HG02759 (cell line): ENCODE results near the gene DDAH1.

Experiments used
- ATAC-seq: cut with Tn5 transposase; IDR thresholded peaks from one replicate; pipeline ENCODE4 v1.9.1; 2021; ENCODE audit warnings: mild to moderate bottlenecking, moderate library complexity; ENCODE audit not compliant: unreplicated experiment

DDAH1 gene

DNA sequence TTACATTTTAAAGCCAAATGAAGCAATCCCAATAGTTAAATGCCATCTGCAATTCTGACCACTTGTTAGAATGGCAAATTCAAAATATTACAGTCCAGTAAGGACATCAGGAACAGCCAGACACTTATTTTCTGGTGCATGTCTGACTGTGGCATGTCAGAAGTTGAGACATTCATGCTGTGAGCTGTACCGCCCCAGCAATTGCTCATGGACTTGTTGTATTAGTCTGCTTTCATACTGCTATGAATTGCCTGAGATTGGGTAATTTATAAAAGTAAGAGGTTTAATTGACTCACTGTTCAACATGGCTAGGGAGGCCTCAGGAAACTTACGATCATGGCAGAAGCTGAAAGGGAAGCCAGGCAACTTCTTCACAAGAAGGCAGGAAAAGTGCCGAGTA, 19.1 kb downstream of the DDAH1 start:
- ATAC-seq: no peak

DNA sequence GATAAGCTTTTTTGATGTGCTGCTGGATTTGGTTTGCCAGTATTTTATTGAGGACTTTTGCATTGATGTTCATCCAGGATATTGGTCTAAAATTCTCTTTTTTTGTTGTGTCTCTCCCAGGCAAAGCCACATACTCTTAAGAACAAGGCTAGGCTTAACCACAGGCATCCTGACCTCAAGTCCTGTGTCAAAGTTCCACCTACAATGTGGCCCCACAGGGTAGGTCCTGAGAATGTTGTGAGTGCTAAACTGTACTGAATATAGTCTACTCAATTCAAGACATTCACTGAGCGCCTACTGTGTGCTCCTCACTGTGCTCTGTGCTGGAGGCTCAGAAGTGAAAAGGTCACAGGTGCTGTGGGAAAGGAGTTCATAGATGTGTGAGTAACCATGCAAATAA, 20.6 kb downstream of the DDAH1 start:
- no peak for ATAC-seq

DNA sequence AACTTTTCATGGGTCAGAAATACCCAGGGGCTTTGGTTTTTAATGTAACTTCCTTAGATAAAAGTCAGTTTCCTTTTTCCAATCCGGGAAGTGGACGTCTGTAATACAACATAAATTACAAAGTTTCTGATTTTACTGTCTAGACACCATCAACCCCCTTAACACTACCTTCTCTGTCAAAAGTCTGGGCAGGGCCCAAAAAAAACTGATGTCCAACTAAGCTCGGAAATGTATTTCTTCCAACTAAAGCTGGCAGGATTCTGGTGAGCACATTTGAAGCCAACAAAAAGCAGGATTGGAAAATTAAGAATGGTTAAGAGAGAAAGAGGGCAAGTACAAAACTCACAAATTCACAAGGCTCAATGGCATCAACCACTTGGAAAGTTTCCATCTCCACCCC, 24.3 kb downstream of the DDAH1 start:
- no peak for ATAC-seq

DNA sequence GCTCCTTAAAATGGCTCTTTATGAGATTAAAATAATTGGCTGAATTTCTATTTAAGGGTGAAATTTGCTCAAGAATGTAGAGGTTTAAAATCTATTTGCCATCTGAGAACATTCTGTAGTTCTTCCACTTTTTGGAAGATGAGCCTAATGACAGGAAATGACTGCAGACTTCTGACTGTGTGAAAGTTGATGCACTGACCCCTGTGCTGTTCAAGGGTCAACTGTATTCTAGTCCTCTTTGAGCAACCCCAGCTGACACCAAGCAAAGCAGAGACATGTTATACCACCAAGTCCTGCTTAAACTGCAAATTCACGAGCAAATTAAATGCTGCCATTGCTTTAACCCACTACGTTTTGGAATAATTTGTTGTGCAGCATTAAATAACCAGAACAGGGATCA, 26.6 kb downstream of the DDAH1 start:
- ATAC-seq: no peak

DNA sequence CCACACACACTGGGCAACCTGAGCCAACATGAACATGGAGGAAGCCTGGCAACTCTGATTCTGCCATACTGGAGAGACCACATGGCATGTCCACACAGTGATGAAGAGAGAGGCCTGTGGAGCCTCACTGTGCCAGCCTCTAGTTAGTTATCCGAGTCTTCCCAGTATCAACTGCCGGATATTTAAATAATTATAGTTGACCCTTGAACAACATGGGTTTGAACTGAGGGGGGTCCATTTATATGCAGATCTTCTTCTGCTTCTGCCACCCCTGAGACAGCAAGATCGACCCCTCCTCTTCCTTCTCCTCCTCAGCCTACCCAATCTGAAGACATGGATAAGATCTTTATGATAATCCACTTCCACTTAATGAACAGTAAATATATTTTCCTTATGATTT, 27.8 kb downstream of the DDAH1 start:
- no peak for ATAC-seq

DNA sequence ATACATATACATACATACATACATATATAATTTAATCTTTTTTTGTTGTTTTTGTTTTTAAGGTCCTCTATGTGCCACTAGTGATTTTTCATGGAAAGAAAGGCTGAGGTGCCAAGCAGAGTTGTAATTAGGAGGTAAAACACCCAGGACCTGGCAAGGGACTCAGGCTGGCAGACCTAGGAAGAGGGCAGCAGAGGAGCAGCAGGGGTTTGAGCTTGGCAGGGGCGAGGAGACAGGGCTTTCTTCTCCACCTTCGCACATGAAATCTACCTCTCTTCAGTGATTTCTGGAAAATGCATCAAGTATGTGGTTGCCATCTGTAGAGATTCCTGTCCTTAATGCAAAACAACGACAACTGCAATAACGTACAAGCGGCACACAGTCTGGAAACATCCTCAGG, 31.9 kb downstream of the DDAH1 start:
- ATAC-seq: no peak

DNA sequence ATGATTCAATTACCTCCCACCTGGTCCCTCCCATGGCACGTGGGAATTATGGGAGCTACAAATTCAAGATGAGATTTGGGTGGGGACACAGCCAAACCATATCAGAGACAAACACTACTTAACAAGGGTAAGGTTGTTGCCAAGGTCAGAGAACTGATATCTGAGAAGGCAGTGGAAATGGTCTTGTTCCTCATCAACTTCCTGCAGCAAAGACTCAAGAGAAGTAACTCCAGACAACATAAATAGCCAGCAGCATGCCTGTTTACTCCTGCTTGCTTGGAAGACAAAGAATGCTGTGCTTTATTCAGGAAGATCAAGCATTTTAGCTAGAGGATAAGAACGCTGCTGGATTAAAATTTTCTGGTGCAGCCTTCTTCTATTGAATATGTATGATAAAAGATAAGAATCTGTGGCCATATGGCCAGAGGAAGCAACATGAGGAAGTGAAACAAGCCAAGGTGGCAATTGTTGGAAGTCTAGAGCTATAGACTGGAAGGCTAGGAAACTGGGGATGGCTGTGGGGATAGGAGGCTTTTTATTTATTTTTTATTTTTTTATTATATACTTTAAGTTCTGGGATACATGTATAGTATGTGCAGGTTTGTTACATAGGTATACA, 36.4 kb downstream of the DDAH1 start:
- ATAC-seq: no peak

DNA sequence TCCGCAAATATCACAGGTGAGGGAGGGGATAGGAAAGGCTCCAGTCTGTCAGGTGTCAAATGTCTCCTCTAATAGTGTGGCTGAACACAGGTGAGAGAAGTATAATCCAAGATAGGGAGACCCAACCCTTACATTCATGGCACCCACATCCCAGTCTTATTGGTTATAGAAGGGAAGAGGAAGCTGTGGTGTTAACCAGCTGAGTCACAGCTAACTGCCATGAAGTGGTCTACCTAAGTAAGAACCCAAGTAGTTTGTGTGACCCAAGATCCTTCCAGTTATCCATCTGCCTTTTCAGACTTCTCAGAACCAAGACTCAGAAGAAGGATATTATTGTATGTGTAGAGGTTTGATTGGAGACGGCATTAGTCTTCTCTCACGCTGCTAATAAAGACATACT, 37.1 kb downstream of the DDAH1 start:
- no peak for ATAC-seq

DNA sequence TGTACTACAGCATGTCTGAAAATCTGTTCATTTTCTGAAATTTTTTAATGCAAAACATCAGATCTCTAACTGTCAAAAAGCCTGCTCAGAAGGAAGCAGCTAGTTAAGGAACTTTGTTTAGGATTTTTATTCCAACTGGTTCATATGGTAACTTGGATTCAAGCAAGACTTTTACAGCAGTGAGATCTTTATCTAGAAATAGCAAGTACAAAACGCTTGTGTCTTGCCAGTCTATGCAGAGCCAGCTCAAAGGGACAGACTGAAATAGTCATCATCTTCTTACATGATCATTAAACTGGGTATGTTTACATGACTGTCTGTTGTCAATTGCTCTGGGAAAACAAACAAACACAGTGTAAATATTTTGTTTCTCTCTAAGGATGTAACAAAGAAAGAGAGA, 37.6 kb downstream of the DDAH1 start:
- no peak for ATAC-seq

DNA sequence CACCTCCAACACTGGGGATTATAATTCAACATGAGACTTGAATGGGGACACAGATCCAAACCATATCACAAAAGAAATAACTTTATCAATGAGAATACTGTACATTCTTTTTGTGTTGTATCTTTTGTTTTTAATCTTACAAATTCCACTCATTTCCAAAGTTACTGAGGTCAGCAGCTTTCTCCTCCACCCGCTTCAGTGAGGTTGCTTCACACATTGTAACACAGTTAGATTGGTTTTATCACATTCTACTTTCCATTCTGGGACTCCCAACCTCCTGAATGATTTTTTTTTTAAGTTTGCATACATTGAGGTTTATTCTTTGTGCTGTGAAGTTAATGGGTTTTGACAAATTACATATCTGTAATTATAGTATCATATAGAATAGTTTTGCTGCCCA, 43.8 kb downstream of the DDAH1 start:
- ATAC-seq: no peak

DNA sequence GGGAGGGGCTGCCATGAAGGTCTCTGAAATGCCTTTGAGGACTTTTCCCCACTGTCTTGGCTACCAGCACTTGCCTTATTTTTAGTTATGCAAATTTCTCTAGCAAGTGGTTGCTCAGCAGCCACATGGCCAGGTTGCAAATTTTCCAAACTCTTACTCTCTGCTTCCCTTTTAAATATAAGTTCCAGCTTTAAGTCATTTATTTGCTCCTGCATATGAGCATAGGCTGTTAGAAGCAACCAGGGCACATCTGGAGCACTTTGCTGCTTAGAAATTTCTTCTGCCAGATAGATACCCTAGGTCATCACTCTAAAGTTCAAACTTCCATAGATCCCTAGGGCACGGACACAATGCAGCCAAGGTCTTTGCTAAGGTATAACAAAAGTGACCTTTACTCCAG, 44.8 kb downstream of the DDAH1 start:
- no peak for ATAC-seq

DNA sequence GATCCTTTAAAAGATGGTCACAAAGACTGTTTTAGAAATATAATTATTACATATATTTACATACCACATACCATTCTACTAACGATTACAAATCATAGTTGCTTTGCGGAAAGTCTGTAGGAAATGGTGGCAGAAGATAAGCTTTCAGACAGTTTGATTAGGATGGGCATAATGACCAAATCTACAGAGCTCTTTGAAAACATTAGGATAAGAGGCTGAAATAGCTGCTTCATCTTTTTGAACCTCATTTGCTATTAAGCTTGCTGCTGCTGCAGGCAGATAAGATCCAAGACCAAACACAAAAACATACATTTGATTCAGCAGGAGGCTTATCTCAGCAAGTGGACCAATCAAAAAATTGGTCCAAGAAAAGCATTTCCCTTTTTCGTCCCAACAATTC, 47.1 kb downstream of the DDAH1 start:
- no peak for ATAC-seq

DNA sequence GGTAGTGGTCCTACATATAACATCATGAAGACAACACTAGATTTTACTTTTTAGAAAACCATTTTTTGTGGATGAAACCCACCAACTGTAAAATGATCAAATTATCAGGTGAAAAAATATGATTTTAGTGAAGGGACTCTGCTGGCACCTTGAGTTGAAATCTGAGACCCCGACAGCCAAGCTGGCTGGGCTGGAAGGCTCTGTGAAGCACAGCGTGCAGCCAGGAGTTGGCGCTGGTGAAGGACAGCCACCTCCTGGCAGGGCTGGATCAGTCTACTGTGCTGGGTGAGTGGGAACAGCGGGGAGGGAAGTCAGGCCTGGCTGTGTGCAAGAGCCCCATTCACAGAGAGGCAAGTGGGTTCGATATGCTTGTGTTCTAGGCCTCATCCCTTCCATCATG, 47.9 kb downstream of the DDAH1 start:
- no peak for ATAC-seq

DNA sequence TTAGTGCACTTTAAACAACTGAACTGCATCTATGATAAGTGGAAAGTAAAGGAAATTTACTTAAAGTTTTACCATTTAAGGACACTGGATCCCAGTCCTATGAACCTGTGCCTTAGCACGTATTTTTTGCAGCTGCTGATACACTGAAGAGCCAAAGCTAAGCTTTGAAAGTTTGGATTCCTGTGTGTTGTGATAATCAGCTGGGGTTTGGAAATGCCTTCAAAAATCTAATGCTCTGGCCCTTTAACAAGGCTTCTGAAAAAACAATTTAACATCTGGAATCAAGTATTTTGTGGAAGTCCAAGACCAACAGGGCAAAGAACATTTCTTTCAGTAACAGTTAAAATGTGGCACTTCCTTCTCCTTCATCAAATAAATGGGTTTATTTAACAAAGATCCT, 51.8 kb downstream of the DDAH1 start:
- ATAC-seq: no peak

DNA sequence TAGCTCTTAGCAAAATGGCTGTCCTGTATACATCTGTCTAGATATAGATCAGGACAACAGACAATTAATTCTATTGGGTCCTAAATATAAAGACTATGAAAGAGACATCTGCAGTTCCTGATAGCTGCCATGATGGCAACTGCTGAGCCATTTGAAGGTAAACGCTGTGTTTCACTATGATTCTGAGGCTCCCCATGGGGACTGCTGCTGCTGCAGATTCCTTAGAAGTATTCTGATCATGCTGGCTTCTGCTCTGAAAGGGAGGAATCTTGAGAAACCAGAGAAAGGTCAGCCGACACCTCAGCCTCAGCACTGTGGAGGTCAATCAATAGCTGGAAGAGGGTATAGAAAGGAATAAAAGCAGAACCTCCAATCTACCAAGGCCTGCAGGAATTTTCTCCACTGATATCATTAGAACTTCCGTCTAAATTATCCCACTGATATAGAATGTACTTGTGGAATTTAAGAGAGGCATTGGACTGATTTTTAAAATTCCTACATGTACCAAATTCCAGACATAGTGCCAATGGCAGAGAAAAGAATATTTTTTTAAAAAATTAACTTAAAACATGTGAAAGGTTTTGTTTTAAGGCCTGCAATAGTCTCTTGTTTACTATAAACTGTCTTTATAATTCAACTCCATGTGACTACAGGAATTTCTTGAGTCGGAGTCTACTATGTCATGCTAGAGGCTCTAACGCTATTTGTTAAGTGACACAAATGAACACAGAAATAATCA, 53.2 kb downstream of the DDAH1 start:
- no peak for ATAC-seq

DNA sequence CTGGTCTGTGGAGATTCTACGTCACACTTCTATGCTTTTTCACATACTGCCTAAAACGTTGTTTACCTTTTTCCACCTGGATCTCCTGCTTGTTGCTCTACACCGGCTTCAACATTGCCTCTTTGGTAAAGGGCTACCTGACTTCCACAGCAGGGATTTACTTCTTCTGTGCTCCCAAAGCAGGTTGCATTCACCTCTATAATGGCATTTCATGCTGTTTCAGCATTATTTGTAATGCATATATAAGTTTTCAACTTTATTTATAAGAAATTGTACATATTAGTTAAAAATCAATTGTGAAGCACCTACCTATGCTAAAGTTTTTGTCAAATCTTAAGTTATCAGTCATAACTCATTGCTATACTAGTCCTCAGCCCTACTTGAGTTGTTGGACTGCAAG, 55.4 kb downstream of the DDAH1 start:
- no peak for ATAC-seq

DNA sequence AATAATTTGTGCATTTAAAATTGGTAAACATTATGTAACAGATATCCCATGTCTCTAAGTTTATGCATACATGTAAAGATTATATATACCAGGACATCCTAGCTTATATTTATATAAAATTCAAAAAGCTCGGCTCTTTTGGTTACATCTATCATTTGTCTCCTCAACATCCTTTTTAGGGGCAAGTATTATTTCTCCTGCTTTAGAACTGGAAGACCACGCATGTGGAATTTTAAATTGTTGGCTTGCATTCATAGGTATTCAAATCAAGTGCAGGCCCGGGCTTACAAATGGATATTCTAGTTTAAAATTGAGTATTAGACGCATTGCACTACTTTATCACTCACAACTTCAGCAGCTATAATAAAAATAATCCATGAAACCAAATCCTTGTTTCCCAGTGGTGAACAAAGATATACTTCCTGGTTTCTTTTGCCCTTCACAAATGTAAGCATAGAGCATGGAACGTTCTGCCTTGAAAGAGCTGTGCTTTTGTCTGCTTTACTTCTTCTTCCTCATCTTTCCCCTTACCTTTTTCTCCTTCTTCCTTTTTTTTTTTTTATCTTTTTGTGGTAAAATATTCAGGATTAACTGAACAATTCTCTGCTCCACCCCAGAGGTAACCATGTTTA, 57.1 kb downstream of the DDAH1 start:
- no peak for ATAC-seq

DNA sequence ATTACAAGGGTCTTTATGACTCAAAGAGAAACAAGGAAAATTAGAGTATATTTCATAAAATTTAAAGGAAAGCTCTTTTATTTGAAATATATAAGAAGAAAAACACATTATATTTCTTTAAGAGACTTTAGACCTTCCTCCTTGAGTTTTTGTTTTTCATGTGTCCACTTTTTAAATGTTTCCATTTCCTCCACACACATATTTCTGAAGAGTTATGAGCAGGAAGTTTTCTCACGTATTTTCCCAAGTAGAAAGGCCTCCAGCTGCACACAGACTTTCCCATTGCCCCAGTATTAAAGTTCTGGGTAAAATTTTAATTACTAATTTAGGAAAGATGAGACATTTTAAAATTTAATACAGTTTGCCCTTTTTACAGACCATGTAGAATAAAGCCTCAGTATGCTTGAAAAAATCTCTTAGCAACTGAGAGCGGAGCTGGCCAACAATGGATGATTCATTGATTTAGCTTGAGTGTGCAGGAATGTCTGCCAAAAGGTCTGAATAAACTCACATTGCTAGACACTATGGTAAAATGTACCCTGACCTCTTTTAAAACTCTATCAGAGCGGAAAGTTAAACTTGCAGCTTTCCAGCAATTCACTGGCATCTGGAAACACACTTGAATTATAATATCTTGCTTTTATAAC, 57.9 kb downstream of the DDAH1 start:
- ATAC-seq: no peak

DNA sequence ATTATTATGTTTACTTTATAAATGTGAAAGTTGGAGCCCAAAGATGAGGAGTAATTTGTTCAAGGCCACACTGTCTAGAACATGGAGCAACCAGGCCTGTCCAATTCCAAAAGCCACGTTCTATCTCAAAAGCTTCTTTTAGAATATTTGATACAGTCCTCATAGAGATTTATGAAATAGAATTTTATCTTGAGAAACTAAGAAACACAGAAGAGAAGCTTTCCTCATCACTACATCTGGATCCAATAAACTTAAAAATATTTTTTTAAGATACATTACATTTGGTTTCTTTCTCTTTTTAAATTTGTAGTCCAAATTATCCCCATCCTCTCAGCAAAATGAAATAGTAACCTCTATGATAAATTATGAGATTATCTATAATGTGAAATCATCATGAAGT, 58.9 kb downstream of the DDAH1 start:
- no peak for ATAC-seq

DNA sequence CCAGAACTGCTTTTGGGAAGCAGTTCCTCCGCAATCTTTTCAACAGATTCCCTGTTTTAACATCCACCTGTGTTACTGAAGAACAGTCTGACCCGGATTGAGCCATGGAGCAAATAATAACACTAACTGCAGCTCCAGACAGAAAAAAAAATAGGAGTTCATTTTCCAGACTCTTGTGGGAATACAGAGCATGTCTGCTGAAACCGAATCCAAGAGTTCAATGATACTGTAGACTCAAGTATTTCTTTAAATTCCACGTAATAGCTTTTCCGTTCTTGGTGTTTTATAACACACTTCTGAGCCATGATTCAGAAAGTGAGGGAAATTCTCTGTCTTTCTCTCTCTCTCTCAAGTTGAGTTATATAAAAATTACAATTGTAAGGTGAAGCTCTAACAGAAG, 60.6 kb downstream of the DDAH1 start:
- ATAC-seq: no peak

DNA sequence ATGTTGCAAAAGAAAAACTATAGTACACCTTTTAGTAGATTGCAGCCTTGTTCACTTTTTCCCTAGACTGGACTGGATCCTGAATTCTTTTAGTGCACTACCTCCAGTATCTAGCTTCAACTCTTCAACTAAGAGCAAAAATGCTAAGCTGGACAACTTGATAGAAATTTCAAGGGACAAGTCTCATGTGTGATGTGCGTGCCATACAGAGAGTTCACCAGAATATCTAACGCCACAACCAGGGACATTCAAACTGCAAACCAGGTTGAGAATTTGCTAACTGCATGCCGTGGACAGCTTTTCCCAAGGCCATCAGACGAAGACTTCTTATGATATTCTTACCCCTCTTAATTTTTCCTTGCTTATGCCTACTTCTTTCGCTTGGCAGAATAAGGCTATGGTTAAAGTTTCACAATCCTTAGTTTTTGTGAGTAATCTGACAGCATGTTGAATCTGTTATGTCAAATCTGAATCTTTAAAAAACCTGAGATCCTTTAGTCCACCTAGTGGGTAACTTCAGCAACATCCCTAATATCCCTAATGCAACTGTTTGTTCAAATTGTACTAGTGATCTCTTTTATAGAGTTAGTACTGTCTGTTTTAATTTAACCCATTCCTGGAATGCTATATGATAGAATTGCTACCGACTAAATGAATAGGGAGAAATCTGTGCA, 66.4 kb downstream of the DDAH1 start:
- ATAC-seq: no peak
